ENCODE measurements around the gene KCP. TPM values are rescaled to one million over a fixed set of nuclear protein-coding genes. Genes with fewer than 3 reads are reported as not detected.

Gene KCP
- total RNA-seq, 4 donors from 2014 or later: 0.18 to 3.5 TPM; not detected in 2

GRCh38 chr7:128865303-128865702 lies 45.2 kb downstream of the KCP start:
- DNase-seq: no peak
- intact Hi-C loops (cut with DNase I; ENCODE audit: low total_unique reads): no loop called here
- no peaks in the 10 kb centered on the region for H3K36me3 ChIP-seq
- peaks cover 5 to 27% of the 10 kb centered on the region in 2 donors for H3K4me1 ChIP-seq
- H3K9me3 ChIP-seq: no peaks in the 10 kb centered on the region
- no peak overlapping the region for H3K4me3 ChIP-seq
- no peaks in the 10 kb centered on the region for H3K27me3 ChIP-seq
- no peak overlapping the region for H3K27ac ChIP-seq
- TF ChIP-seq CTCF (IDR thresholded peaks at IDR 0.05) (no peak), POLR2A (IDR thresholded peaks at IDR 0.05) (no peak)

DNA sequence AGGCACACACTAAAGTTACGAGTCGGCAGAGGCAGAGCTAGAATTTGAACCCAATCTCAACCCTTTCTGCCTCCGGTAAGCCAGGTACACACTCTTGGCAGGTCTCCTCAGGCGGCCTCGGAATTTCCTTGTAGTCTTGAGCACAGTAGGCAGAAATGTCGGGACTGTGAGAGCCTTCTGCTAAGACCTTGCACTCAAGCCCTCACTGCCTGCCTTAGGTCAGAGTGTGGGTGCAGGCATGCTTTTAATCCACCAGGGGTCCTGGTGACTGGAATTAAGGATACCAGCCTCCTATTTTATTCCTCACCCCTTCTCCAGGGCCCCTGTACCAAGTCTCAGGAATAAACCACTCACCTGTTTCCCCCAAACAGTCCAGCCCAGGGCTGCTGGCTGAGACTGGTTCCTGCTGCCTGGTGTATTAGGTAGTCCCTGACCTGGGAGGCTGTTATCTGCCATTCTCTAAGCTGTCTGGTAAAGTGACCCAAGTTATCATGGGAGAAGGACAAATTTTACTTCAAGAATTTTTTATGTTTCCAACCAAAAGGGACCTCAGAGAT lies 47.0 kb downstream of the KCP start:
- TF ChIP-seq CTCF (IDR thresholded peaks at IDR 0.05) (peak in 3 of 4 experiments; percentile 14 to 25 (median 23)), POLR2A (IDR thresholded peaks at IDR 0.05) (no peak)
- Histone ChIP-seq H3K27ac (peak overlapping the region; percentile 61 to 85), H3K9me3 (no peaks in the 10 kb centered on the region), H3K27me3 (no peaks in the 10 kb centered on the region), H3K36me3 (no peaks in the 10 kb centered on the region), H3K4me1 (peaks cover 12 to 31% of the 10 kb centered on the region in 2 donors), H3K4me3 (peak overlapping the region; percentile 58 to 94)
- peak in 1 of 2 donors; percentile 17 for DNase-seq
- intact Hi-C loops (cut with DNase I; ENCODE audit: low total_unique reads): no loop called here

- Histone ChIP-seq H3K4me1 (peaks cover 12 to 31% of the 10 kb centered on the region in 2 donors), H3K4me3 (peak within 1 kb of the TSS; percentile 58 to 94), H3K9me3 (no peaks in the 10 kb centered on the region), H3K27ac (peak within 1 kb of the TSS; percentile 61 to 85), H3K27me3 (no peaks in the 10 kb centered on the region), H3K36me3 (no peaks in the 10 kb centered on the region)
- intact Hi-C loops (cut with DNase I; ENCODE audit: low total_unique reads): no loop called here
- TF ChIP-seq POLR2A (IDR thresholded peaks at IDR 0.05) (peak; percentile 70 to 76), CTCF (IDR thresholded peaks at IDR 0.05) (peak in 2 of 4 experiments; percentile 20 to 23)
- peak; percentile 97 to 99 for DNase-seq
These were observed 47.7 kb downstream of the KCP start, which contains the start of gene ATP6V1F for GRCh38 chr7:128862571-128863432. Gene ATP6V1F, plus strand, starts transcription at chr7:128862856. Its CDS starts 49 bp downstream, at chr7:128862905.

DNA sequence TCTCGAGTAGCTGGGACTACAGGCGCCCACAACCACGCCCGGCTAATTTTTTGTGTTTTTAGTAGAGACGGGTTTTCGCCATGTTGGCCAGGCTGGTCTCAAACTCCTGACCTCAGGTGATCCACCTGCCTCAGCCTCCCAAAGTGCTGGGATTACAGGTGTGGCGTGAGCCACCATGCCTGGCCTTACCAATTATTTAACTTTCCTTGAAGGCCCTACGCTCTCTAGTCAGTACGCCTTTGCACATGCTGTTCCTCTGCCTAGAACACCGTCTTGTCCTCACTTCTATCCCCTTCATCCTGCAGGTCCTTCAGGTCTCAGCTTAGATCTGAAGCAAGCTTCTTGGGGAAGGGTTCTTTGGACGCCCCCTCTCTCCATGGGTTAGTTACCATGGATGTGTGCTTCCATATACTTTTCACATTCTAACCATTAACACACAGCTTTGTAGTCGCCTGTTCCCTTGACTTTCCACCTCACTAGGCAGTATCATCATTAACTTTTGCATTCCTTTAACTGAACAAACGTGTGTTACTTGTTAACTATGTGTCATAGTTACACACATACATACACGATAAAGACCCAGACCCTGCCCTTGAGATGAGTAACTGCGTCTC lies 48.4 kb downstream of the KCP start:
- Histone ChIP-seq H3K27ac (peak overlapping the region; percentile 38 to 85), H3K4me1 (peaks cover 12 to 31% of the 10 kb centered on the region in 2 donors), H3K9me3 (no peaks in the 10 kb centered on the region), H3K4me3 (peak overlapping the region; percentile 58 to 94), H3K36me3 (no peaks in the 10 kb centered on the region), H3K27me3 (no peaks in the 10 kb centered on the region)
- DNase-seq: no peak
- intact Hi-C loops (cut with DNase I; ENCODE audit: low total_unique reads): no loop called here
- TF ChIP-seq CTCF (IDR thresholded peaks at IDR 0.05) (no peak), POLR2A (IDR thresholded peaks at IDR 0.05) (no peak)

All from uterus (tissue), 4 donors.